ENCODE results near the gene NRG4.
"Not testable (repeated sequence)": the region's sequence is repeated elsewhere in the genome, so short reads cannot be mapped to it uniquely, and the experiment has no call there.

NRG4 gene, protein sequence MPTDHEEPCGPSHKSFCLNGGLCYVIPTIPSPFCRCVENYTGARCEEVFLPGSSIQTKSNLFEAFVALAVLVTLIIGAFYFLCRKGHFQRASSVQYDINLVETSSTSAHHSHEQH
- total RNA-seq, result 0 to 0.09 (median 0) reads per million in 3 donors

DNA sequence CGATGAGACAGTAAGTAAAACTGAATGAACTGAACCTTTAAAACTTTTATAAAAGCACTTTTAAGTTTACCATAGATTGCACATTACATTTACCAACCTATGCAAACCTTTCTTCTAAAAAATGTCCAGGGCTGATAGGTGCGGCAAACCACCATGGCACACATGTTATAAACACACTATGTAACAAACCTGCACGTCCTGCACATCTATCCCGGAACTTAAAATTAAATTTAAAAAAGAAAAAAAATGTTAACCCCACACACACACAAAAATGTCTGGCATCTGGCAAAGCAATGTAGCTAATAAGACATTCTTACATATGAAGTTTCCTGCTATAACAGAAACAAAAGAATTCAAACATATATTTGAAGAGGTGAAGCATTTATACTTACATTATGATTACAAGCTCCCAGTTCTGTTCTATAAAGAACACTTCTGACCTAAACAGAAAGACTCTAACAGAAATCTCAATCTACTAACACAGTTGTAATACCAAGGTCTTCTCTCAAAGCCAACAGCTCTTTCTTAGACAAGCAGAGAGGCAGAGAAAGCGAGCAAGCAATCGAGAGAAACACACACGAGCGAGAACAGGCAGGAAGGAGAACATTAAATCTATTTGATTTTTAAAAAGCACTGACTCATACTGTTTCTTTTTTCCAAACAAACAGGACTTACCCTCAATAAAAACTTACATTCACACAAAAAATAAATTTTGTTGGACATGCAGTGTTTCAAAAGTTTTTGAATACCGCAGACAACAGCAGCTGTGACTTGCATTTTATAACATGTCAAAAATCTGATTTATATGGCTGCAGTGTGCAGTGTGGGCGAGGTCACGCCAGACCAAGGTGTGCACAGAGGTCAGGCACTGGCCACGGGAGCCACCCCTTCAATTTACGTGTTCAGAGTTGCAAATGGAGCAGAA, at the start of gene NRG4:
Gene NRG4 (minus strand): TSS at position 798 of the 925 bp plus-strand sequence. CDS start 1,194 bp downstream, outside the sequence.
- no peak for DNase-seq
- Histone ChIP-seq H3K9me3 (ENCODE audit: control insufficient read depth, low read length) (no peaks in the 10 kb centered on the region), H3K27me3 (replicated peaks; ENCODE audit: control insufficient read depth, insufficient read depth, low read length, poor library complexity, severe bottlenecking) (no peaks in the 10 kb centered on the region), H3K27ac (ENCODE audit: insufficient read depth, low read length, poor library complexity, severe bottlenecking) (no peak within 1 kb of the TSS), H3K36me3 (ENCODE audit: control insufficient read depth, insufficient read depth, low read length) (no peaks in the 10 kb centered on the region), H3K4me1 (ENCODE audit: control insufficient read depth, insufficient read depth, low read length, poor library complexity, severe bottlenecking) (no peaks in the 10 kb centered on the region), H3K4me3 (ENCODE audit: insufficient read depth, low read depth, low read length, poor library complexity, severe bottlenecking) (no peak within 1 kb of the TSS)

DNA sequence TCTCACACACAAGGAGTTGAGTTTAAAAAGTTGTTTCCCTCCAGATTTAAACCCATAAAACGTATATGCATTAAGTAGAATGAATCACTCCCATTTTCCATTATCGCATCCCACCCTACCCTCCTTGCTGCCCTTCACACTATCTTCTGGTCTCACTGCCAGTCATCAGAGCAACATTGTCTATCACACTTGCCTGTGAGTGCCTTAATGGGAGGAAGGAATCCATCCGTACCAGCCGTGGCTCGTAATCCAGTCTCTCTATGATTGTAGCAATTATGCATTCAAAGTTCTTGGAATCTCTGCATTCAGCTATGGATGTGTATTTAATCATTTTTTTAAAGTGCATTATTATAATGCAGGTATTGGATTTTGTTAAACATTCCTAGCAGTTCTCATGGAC, 49.5 kb upstream of the NRG4 start:
- Histone ChIP-seq H3K27ac (ENCODE audit: insufficient read depth, low read length, poor library complexity, severe bottlenecking) (no peak overlapping the region), H3K4me1 (ENCODE audit: control insufficient read depth, insufficient read depth, low read length, poor library complexity, severe bottlenecking) (peaks cover 19% of the 10 kb centered on the region), H3K27me3 (replicated peaks; ENCODE audit: control insufficient read depth, insufficient read depth, low read length, poor library complexity, severe bottlenecking) (peaks cover 22% of the 10 kb centered on the region), H3K4me3 (ENCODE audit: insufficient read depth, low read depth, low read length, poor library complexity, severe bottlenecking) (no peak overlapping the region), H3K9me3 (ENCODE audit: control insufficient read depth, low read length) (no peaks in the 10 kb centered on the region), H3K36me3 (ENCODE audit: control insufficient read depth, insufficient read depth, low read length) (no peaks in the 10 kb centered on the region)
- DNase-seq, result no peak

DNA sequence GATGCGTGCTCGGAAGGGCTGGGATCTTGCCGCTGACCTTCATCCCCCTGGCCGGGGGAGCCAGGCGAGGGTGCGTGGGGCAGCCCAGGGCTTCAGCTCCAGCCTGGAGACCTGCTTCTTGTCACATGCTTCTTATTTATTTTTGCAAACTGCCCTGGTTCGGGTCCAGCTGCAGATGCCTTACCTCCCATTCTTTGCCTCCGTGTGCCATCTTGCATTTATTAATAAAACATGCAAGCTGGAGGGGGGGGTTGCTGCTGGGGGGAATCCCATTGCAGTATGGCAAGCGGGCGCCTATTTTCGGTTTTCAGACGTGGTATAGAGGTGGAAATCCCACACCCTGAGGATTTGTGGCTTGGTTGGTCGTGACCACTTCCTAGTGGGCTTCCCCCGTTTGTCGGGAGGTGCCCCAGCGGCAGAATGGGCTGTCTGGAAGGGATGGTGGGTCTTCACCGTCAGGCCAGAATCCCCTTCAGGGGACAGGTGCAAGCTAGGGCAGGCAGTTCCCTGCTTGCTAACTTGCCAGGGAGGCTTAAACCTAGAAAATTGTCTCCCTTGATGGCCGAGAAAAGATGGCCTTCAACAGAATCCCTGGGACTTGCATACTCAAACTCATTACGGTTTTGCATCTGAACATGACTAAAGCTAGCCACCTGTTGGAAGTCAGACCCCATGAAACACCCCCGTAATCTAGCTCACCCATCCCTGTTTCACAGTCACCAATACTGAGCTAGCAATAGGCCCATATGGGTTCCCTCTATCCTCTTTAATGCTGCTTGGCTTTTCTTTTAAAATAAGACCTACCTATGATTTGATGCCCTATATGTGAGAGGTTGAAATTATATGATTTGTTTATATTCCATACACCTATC, 48.1 kb upstream of the NRG4 start:
- Histone ChIP-seq H3K4me1 (ENCODE audit: control insufficient read depth, insufficient read depth, low read length, poor library complexity, severe bottlenecking) (peaks cover 19% of the 10 kb centered on the region), H3K9me3 (ENCODE audit: control insufficient read depth, low read length) (no peaks in the 10 kb centered on the region), H3K36me3 (ENCODE audit: control insufficient read depth, insufficient read depth, low read length) (no peaks in the 10 kb centered on the region), H3K27ac (ENCODE audit: insufficient read depth, low read length, poor library complexity, severe bottlenecking) (no peak overlapping the region), H3K4me3 (ENCODE audit: insufficient read depth, low read depth, low read length, poor library complexity, severe bottlenecking) (peak overlapping the region; percentile 50), H3K27me3 (replicated peaks; ENCODE audit: control insufficient read depth, insufficient read depth, low read length, poor library complexity, severe bottlenecking) (peaks cover 22% of the 10 kb centered on the region)
- peak; percentile 18 to 33 (median 27) for DNase-seq

DNA sequence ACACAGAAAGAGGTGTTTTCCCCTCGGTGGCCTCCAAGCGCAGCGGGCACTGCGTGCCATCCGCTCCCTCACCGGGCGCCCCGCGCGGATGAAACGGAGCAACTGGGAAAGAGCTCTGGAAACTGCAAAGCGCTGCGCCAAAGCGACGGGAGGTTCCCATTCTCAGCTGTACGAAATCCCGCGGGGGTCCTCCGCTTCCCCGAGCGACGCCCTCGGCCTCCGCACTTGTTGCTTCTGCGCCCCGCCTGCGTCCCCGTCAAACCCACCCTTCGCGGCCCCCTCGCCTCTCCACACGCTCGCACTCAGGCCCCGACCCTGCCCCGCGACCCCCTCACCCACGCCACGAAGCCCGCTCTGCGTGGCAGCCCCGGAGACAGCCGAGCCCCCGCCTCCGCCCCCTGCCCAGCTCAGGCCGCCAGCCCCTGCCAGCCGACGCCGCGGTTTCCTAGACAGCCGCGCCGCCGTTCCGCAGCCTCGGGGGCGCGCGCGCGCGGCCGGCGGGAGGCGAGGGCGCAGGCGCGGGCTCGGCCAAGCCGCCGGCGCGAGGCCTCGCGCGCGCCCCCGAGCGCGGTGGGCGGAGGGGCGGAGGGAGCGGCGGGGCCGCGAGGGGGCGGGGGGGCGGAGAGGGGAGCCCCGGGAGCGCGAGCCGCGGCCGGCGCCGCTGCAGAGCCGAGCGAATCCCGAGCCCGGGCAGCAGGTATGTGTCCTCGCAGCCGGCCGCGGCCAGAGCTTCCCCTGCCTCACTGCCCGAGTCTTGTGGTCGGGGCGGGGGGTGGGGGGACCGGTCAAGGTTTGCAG, 47.3 kb upstream of the NRG4 start, which contains the start of gene TMEM266:
Gene TMEM266 (plus strand): TSS at position 666 of the 798 bp plus-strand sequence. CDS start 74,279 bp downstream, outside the sequence.
- DNase-seq, result no peak
- Histone ChIP-seq H3K4me3 (ENCODE audit: insufficient read depth, low read depth, low read length, poor library complexity, severe bottlenecking) (peak within 1 kb of the TSS; percentile 59), H3K27ac (ENCODE audit: insufficient read depth, low read length, poor library complexity, severe bottlenecking) (no peak within 1 kb of the TSS), H3K9me3 (ENCODE audit: control insufficient read depth, low read length) (no peaks in the 10 kb centered on the region), H3K36me3 (ENCODE audit: control insufficient read depth, insufficient read depth, low read length) (no peaks in the 10 kb centered on the region), H3K4me1 (ENCODE audit: control insufficient read depth, insufficient read depth, low read length, poor library complexity, severe bottlenecking) (peaks cover 19% of the 10 kb centered on the region), H3K27me3 (replicated peaks; ENCODE audit: control insufficient read depth, insufficient read depth, low read length, poor library complexity, severe bottlenecking) (peaks cover 22% of the 10 kb centered on the region)

DNA sequence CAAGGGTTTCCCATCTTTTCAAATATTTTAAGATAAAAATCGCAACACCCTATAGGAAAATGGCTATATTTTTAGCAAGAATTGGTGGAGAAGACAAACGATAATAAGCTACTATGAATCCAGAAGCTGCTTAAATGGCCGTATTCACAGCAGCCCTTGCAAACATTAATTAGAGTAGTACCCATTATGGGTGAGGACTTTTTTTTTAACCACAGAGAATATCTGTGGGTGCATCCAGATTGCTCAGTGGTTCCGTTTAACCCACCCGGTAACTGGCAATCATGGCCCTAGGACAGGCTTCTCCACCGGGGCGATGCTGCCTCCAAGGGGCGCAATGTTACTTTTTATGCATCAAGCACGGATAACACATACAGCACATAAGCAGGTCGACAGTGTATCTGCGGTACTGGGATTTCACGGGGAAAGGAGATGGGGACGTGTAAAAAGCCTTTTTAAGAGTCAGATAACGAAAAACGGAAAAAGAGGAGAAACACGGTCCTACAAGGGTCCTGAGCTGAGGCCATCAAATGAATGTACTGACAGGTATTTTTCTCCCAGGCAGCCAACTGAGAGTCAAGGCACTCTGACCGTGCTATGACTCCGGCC, 46.6 kb upstream of the NRG4 start:
- Histone ChIP-seq H3K9me3 (ENCODE audit: control insufficient read depth, low read length) (no peaks in the 10 kb centered on the region), H3K27ac (ENCODE audit: insufficient read depth, low read length, poor library complexity, severe bottlenecking) (no peak overlapping the region), H3K27me3 (replicated peaks; ENCODE audit: control insufficient read depth, insufficient read depth, low read length, poor library complexity, severe bottlenecking) (peaks cover 22% of the 10 kb centered on the region), H3K4me3 (ENCODE audit: insufficient read depth, low read depth, low read length, poor library complexity, severe bottlenecking) (peak overlapping the region; percentile 59), H3K4me1 (ENCODE audit: control insufficient read depth, insufficient read depth, low read length, poor library complexity, severe bottlenecking) (peaks cover 19% of the 10 kb centered on the region), H3K36me3 (ENCODE audit: control insufficient read depth, insufficient read depth, low read length) (no peaks in the 10 kb centered on the region)
- no peak for DNase-seq

DNA sequence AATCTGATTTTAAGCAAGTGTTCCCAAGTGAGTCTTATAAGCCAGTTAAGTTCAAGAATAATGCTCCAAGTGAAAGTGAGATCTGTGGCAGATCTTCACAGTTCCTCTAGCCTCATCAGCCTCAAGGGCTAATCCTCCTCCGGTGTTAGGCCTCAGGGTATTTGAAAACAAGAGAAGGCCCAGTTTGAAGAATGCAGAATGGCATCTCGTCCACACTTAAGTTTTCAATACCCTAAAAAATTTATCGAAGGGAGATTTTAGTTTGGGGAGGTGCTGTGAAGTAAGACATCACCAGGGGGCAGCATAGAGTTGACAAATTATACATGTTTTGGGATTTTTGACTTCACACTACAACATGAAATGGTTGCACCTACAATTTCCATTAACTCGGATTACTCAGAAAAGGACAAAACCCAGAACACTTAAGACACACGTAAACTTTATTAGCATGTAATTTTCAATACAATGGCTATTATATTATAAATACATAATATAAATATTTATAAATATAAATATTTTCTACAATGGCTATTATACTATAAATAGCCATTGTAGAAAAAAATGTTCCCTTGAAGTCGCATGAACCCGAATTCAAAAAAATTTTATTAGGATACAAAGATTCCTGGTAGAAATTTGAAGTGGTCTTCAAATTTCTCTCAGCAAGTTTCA, 45.2 kb upstream of the NRG4 start:
- Histone ChIP-seq H3K27me3 (replicated peaks; ENCODE audit: control insufficient read depth, insufficient read depth, low read length, poor library complexity, severe bottlenecking) (peaks cover 30% of the 10 kb centered on the region), H3K27ac (ENCODE audit: insufficient read depth, low read length, poor library complexity, severe bottlenecking) (no peak overlapping the region)

DNA sequence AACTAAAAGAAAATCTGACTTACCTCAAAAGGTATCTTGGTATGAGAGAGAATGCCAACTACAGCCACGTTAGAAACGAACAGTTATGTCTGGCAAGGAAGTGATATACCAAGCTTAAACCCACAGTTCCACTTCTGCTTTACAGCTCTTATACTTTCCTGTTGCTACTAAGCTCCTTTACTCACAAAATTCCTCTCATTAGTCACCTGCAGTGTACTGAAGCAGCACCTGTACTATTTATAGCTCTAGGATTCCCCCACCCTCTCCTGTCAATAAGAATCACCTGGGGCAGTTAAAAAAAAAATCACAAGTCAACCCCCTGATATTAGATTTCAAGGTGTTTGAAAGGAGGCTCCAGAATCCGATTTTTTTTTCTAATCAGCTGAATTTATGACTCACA, 44.7 kb upstream of the NRG4 start:
- no peak overlapping the region for H3K27ac ChIP-seq (ENCODE audit: insufficient read depth, low read length, poor library complexity, severe bottlenecking)
- H3K4me3 ChIP-seq (ENCODE audit: insufficient read depth, low read depth, low read length, poor library complexity, severe bottlenecking), result no peak overlapping the region
- peaks cover 33% of the 10 kb centered on the region for H3K27me3 ChIP-seq (replicated peaks; ENCODE audit: control insufficient read depth, insufficient read depth, low read length, poor library complexity, severe bottlenecking)
- no peaks in the 10 kb centered on the region for H3K9me3 ChIP-seq (ENCODE audit: control insufficient read depth, low read length)
- H3K36me3 ChIP-seq (ENCODE audit: control insufficient read depth, insufficient read depth, low read length), result no peaks in the 10 kb centered on the region
- DNase-seq, result no peak
- peaks cover 19% of the 10 kb centered on the region for H3K4me1 ChIP-seq (ENCODE audit: control insufficient read depth, insufficient read depth, low read length, poor library complexity, severe bottlenecking)

More for the DNA sequence above, 45.2 kb upstream of the NRG4 start:
- H3K4me3 ChIP-seq (ENCODE audit: insufficient read depth, low read depth, low read length, poor library complexity, severe bottlenecking), result no peak overlapping the region
- DNase-seq, result no peak
- H3K36me3 ChIP-seq (ENCODE audit: control insufficient read depth, insufficient read depth, low read length), result no peaks in the 10 kb centered on the region
- H3K4me1 ChIP-seq (ENCODE audit: control insufficient read depth, insufficient read depth, low read length, poor library complexity, severe bottlenecking), result peaks cover 19% of the 10 kb centered on the region
- no peaks in the 10 kb centered on the region for H3K9me3 ChIP-seq (ENCODE audit: control insufficient read depth, low read length)

DNA sequence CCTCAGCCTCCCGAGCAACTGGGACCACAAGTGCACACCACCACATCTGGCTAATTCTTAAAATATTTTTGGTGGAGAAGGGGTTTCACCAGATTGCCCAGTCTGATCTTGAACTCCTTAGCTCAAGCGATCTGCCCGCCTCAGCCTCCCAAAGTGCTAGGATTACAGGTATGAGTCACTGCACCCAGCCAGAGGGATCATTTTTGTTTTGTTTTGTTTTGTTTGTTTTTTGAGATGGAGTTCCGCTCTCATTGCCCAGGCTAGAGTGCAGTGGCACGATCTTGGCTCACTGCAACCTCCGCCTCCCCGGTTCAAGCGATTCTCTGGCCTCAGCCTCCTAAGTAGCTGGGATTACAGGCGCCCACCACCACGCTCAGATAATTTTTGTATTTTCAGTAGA, 42.0 kb upstream of the NRG4 start:
- peaks cover 11% of the 10 kb centered on the region for H3K4me1 ChIP-seq (ENCODE audit: control insufficient read depth, insufficient read depth, low read length, poor library complexity, severe bottlenecking)
- H3K27ac ChIP-seq (ENCODE audit: insufficient read depth, low read length, poor library complexity, severe bottlenecking); H3K9me3 ChIP-seq (ENCODE audit: control insufficient read depth, low read length); H3K36me3 ChIP-seq (ENCODE audit: control insufficient read depth, insufficient read depth, low read length); H3K4me3 ChIP-seq (ENCODE audit: insufficient read depth, low read depth, low read length, poor library complexity, severe bottlenecking); DNase-seq: not testable (repeated sequence)
- peaks cover 24% of the 10 kb centered on the region for H3K27me3 ChIP-seq (replicated peaks; ENCODE audit: control insufficient read depth, insufficient read depth, low read length, poor library complexity, severe bottlenecking)

All from effector memory CD4-positive, alpha-beta T cell (primary cell).